A549 (cell line): Measurements from ENCODE around the gene PGC.

Source experiments
- ESRRA ChIP-seq: fragments of 150-350 bp; IDR thresholded peaks from 2 replicates; pipeline ENCODE4 v1.6.1; 2014; ENCODE audit warnings: mild to moderate bottlenecking, low read length, borderline replicate concordance
- KDM1A ChIP-seq: fragments of 200-600 bp; sonication (generic); IDR thresholded peaks from 2 replicates; pipeline ENCODE4 v1.6.1; 2016; ENCODE audit warnings: low read depth, mild to moderate bottlenecking
- MAFK ChIP-seq: fragments of 450-650 bp; IDR thresholded peaks from 2 replicates; pipeline ENCODE4 v1.6.1; 2014; ENCODE audit not compliant: partially characterized antibody
- MAZ ChIP-seq: fragments of 150-350 bp; IDR thresholded peaks from 2 replicates; pipeline ENCODE4 v1.6.1; 2014; ENCODE audit warnings: antibody characterized with exemption, low read depth, low read length, borderline replicate concordance
- PHF8 ChIP-seq: fragments of 200-600 bp; sonication (generic); IDR thresholded peaks from 2 replicates; pipeline ENCODE4 v1.6.1; 2016; ENCODE audit warnings: low read depth, mild to moderate bottlenecking, antibody characterized with exemption, moderate library complexity, borderline replicate concordance
- POLR2A ChIP-seq: IDR thresholded peaks from 2 replicates; pipeline ENCODE4 v1.6.1; 2012; ENCODE audit warnings: mild to moderate bottlenecking, low read length
- SMC3 ChIP-seq: fragments of >200 bp; sonication (Bioruptor Twin); formaldehyde crosslinking; IDR thresholded peaks from 3 replicates; pipeline ENCODE4 v1.6.1; 2018; ENCODE audit warnings: inconsistent platforms
- ZFP36 ChIP-seq: fragments of 450-650 bp; IDR thresholded peaks from 2 replicates; pipeline ENCODE4 v1.6.1; 2014; ENCODE audit warnings: borderline replicate concordance; ENCODE audit not compliant: partially characterized antibody
- TF ChIP-seq, protein P1 (sequence below): fragments of >200 bp; sonication (Bioruptor Twin); formaldehyde crosslinking; IDR thresholded peaks from 3 replicates; pipeline ENCODE4 v1.5.1; 2016

- TF ChIP-seq POLR2A (no peak), KDM1A (no peak), ZFP36 (no peak), PHF8 (no peak), ESRRA (no peak), SMC3 (no peak), MAZ (no peak), MAFK (no peak)
- TF ChIP-seq, protein P1, sequence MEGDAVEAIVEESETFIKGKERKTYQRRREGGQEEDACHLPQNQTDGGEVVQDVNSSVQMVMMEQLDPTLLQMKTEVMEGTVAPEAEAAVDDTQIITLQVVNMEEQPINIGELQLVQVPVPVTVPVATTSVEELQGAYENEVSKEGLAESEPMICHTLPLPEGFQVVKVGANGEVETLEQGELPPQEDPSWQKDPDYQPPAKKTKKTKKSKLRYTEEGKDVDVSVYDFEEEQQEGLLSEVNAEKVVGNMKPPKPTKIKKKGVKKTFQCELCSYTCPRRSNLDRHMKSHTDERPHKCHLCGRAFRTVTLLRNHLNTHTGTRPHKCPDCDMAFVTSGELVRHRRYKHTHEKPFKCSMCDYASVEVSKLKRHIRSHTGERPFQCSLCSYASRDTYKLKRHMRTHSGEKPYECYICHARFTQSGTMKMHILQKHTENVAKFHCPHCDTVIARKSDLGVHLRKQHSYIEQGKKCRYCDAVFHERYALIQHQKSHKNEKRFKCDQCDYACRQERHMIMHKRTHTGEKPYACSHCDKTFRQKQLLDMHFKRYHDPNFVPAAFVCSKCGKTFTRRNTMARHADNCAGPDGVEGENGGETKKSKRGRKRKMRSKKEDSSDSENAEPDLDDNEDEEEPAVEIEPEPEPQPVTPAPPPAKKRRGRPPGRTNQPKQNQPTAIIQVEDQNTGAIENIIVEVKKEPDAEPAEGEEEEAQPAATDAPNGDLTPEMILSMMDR, result no peak
These were observed 53.6 kb downstream of the PGC start for GRCh38 chr6:41693281-41694240.
